Mucosa of gallbladder (tissue), 1 donor: ENCODE results near the gene MSANTD4. TPM values are rescaled to one million over a fixed set of nuclear protein-coding genes. Genes with fewer than 3 reads are reported as not detected.
"Not testable (repeated sequence)": the region's sequence is repeated elsewhere in the genome, so short reads cannot be mapped to it uniquely, and the experiment has no call there.

Experiments used
- DNase-seq: peaks from one replicate; pipeline ENCODE4 v3.0.0-alpha.2; 2020; ENCODE audit warnings: low spot score
- total RNA-seq: library from RNA; stranded (reverse); gene quantifications from one replicate; pipeline ENCODE4 v1.2.1, GENCODE V29; 2021
- donor health status: DM: no; HTN: no; CAD: no.

MSANTD4 gene
- 14.6 TPM for total RNA-seq

DNA sequence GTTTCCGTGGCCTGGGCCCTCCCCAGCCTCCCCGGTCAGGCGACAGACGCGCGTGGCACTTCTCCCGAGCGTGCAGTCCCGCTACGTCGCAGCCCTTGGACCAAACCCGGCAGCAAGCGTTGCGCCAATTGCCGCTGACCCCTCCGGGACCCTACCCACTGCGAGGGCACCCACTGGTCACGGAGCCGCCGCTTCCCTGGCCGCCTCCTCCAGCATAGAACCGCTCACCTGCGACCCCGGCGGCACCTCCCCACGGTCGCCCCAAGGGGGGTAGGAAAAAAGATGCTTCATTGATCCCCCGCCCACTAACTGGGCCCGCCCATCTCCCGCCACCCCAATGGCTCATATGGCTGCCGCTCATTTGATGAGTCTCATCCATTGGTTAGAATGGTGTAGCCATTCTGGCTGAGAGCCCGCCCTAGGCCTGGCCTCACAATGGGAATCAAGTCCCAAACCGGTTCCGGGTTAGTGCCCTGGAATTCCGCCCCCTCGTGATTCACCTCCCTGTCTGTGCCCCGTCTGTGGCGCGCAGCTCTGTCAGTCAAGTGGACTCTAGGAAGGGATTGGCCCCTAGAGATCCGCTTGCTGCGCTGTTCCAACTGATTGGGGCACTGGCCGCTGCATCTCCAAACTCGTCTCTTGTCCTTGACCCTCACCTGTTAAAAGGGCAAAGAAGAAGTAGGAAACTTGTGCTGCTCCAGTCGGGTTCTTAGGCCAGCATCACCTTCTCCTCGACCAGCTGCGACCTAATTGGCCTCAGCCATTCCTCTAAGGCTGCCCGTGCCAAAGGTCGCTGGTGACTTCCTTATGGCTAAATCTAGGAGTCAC is at the start of gene MSANTD4:
Gene MSANTD4 (minus strand): TSS at position 274 of the 828 bp plus-strand sequence. CDS start 11,323 bp downstream, outside the sequence.
- DNase-seq = peak; percentile 99

DNA sequence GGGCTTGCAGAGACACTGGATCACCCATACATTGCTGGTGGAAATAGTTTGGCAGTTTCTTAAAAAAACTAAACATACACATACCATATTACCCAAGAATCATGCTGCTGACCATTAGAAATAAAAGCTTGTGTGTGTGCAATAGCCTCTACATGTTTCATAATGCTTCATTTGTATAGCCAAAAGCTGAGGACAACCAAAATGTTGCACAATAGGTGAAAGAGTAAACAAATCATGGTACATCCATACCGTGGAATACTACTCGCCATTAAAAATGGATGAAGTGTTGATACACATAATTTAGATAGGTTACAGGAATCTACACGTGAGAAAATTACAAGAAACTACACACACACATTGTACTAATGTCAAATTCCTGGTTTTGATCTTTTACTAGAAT is 48.6 kb upstream of the MSANTD4 start:
- no peak for DNase-seq

DNA sequence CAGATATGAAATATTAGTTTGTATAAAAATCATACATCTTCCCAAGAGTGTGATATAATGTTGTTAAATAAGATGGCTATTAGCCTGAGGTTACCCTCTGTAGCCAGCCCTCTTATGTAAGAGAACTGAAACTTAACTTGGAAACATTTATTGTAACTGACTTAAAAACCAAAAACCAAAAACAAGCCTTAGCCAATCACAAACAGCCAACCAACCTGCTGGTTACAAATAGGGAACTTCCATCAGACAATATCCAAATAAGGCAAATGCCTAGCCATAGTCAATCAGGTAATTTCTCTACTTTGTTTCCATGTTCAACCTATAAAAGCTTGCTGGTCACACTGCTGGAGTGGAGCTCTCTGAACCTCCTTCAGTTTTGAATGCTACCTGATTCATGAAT is 41.0 kb upstream of the MSANTD4 start:
- no peak for DNase-seq

DNA sequence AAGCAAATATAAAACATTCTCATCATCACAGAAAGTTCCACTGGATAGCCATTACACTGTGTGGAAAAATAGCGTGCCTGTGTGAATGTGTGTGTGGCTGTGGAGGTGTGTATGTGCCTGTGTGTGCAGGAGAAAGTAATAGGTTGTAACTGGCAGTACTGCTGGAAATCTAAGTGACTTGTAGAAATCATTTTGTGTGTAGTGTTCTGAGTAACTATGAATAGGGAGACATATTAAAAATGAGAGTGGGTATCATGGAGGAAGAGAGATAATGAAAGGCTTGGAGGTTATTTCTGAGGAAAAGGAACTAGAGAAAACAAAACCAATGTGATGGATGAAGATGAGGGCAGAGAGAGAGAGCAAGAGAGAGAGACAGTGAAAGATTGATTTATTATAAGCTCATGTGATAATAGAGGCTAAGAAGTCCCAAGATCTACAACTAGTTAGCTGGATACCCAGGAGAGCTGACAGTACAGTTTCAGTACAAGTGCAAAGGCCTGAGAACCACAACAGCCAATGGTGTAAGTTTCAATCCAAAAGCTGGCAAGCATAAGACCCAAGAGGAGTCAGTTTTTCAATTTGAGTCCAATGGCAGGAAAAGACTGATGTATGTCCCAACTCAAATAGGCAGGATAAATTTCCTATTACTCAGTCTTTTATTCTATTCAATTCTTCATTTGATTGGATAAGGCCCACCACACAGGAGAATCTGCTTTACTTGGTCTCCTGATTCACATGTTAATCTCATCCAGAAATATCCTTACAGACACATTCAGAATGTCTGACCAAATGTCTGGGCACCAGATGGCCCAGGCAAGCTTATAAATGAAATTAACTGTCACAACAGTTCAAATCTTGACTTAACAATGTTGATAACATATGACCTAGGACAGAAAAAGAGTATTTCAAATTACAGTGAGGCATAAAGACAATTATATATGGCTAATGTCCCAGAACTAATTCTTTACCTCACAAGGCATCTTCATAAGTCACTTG is 40.2 kb upstream of the MSANTD4 start:
- DNase-seq = no peak

DNA sequence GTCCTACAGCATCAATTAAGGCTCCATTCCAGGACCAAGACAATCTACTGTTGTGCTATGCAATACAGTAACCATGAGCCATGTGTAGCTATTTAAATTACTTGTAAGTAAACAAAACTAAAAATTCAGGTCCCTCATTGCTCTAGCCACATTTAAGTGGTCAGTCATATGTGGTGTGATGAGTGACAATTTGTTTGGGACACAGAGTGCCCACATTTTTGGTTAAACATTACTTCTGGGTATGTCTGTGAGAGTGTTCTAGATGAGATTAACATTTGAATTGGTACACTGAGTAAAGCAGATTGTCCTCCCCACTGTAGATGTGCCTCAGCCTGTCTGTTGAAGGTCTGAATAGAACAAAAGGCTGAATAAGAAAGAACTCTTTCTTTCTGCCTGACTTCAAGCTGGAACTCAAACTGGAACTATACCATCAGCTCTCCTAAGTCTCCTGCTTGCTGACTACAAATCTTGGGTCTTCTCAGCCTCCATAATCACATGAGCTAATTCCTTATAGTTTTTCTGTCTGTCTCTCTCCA is 39.3 kb upstream of the MSANTD4 start:
- no peak for DNase-seq

DNA sequence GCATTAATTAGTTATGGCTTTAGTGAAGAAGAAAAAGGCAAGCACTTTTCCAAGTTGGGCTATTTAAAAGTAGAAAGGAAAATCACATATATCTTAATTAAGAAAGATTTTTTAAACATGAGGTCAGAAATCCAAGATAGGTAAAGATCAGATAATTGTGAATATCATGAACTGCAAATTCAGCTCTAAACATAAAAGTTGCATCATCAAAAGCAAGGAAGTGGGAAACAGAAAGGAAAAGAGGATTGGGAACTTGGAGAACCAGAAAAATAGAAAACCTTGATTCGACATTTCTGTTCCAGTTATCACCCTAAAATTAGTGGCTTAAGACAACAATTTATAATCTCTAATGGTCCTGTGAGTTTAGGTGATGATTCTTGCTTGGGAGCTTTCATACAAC is 37.6 kb upstream of the MSANTD4 start:
- DNase-seq = no peak

DNA sequence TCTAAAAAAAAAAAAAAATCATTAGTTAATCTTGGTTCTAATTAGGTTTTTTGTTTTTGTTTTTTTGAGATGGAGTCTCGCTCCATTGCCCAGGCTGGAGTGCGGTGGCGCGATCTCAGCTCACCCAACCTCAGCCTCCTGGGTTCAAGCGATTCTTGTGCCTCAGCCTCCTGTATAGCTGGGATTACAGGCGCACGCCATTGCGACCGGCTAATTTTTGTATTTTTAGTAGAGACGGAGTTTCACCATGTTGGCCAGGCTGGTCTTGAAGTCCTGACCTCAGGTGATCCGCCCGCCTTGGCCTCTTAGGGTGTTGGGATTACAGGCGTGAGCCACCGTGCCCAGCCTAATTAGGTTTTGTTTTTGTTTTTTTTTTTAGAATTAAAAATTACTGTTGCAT is 36.3 kb upstream of the MSANTD4 start:
- DNase-seq = not testable (repeated sequence)

DNA sequence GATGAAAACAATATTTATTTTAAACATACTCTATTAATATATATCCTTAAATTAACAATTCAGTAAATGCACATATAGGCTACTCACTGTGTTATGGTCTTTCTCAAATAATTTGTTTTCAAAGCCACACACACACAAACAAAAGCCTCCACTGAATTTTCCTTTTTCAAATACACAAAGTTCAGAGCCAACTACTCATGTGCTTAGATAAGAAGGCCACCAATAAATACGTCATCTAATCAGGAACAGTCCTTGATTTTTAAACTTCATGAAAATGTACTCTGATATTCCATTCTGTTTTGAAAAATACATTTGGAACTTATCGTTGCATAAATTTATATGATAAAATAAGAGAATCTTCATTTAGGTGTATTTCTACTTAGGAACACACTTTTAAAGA is 29.1 kb upstream of the MSANTD4 start:
- DNase-seq = no peak

DNA sequence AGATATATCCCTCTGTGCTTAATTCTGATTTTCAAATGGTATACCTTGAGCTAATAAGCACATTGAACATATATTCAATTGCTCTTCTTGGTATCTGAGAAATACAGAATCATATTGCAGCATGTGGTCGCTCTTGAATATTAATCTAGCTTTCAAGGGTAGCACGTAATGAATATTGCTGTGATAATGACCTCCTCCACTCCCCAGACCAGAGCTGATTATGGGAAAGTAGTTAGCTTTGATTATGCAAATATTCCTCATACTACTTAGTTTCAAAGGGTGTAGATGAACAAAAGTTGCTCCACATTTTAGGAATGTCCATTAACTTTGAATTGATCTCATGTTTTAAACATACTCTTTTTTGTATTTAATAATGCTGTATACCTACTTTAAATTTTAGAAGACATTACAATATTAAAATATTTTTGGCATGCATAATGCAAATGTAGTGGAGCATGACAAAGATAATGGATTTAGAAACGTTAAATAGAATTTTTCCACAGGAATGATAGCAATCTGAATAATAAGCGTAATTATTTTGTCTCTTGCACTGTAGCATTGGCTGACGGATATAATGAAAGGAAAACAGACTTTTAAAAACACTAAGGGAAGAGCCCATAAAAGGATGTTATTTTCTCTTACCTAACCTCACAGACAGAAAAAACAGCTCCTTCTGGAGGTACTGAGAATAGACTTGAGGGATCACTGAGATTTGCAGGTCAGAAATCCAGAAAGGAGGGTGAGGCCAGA is 27.9 kb upstream of the MSANTD4 start:
- no peak for DNase-seq

DNA sequence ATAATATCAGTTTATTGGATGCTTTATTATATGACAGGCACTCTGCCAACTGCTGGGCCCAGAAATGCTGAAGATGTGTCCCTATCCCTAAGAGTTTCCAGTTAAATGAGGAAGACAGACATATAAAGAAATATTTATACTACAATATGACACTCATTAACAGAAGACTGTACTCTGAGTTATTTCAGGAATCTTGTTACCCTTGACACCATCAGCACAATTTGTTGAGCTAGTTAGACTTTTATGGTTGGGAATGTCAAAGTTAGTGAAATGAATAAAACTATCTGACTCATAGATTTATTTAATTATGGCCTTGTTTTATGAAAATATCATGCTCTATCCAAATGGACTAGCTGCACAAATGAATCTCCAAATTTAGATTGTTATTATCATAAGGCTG is 25.6 kb upstream of the MSANTD4 start:
- DNase-seq = no peak

DNA sequence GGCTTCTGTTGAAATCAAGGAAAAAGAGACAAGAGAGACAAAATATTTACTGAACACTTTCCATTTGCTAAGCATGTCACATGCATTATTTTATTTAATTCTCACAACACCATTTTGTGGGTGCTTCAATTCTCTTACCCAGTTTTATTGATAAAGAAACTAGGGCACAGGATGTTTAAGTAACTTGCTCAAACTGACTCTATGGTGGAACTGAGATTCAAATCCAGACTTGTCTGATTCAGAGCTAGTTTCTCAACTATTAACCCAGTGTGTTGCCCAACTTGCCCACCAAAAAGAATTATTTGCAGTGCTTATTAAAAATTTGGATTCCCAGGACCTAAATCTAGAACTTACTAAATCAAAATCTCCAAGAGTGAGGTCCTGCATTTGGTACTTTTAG is 21.5 kb upstream of the MSANTD4 start:
- DNase-seq = no peak

DNA sequence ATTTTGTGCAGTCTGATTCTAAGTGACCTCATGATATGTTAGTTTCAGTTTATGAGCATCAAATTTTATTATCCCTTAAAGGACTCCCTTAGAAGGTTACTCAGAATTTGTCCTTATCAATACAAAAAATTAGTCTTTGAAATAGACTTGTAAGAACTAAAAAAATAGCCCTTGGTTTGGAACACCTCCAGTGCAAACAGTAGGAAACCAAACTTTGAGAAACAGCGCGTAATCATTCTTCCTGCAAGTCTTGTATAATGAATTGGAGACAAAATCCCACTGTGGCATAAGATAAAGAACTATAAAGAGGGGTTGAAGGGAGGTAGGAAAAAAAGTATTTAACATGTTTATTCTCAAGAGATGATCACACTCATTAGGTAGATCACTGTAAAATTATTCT is 10.8 kb upstream of the MSANTD4 start:
- no peak for DNase-seq

DNA sequence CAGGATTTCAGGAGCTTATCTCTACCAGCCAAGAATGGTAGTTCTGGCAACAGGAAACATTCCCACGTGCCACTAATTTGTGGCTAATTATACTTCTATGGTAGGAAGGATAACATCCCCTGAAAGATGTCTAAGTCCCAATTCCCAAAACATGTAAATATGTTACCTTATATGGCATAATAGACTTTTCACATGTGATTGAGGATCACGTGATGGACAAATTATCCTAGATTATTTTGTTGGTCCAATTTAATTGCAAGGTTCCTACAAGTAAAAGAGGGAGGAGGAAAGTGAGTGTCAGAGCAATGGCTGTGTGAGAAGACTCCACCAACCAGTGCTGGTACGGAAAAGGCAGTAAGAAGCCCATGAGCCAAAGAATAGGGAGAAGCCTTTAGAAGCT is 9.9 kb upstream of the MSANTD4 start:
- DNase-seq = no peak

DNA sequence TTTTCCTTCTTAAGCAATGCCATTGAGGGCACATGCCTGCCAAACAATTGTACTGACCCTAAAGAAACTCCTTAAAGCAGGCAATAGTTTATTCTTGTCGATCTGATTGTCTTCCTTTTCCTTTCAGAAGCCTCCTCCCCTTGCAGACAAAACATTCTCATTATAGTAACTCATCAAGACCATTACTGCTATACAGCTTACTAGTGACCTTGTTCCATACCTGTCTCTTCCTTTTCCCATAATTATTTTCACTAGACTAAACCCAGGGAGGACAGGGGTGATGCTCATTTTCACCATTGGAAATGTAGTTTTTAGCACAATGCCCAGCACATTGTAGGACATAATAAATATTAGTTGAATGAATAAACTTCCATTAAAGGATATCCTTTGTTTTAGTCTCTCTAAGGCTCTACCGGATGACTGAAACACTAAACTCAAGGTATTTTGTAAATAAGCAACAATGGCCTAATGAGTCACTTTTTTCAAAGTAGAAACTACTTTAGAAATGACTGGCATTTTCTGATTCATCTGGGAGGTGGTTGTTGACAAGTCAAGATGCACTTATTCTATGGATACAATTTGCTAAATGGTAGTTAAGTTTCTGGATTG is 9.3 kb upstream of the MSANTD4 start:
- no peak for DNase-seq

DNA sequence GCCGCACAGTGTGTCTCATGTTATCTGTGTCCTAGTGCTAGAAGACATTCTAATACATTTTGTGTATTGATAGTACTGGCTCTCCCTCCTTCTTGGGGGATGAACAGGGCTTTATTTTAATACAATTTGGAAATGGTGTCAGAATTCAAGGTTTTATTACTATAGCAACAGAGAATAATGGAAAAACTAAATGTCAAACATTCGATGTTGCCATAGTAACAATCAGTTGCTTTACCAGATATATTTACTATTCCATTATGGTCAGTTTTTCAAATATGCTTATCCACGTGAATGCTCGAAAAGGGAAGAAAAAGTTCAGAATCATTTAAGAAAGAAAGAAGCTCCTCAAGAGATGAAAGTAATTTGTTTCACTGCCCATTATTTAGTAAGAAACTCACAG is 8.6 kb upstream of the MSANTD4 start:
- no peak for DNase-seq

DNA sequence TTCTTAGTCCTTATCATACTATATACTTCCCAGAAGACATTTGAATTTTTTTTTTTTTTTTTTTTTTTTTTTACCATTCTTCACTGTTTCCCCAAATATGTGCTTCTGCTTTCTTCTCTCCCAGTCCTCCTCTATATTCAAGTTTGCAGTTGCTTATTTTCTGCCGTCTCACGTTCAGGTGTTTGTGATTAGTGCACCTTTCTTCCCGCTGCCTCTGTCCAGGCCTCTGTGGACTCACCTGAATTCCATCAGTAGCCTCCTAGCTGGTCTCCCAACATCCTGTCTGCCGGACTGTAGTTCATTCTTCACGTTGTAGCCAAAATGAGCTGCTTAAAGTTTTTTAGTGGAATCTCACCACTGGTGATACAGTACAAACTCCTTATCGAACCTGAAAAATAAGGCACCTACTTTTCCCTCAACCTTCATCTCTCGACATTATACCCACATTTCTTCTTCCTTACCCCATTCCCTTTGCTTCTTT is 795 bp upstream of the MSANTD4 start:
- no peak for DNase-seq

DNA sequence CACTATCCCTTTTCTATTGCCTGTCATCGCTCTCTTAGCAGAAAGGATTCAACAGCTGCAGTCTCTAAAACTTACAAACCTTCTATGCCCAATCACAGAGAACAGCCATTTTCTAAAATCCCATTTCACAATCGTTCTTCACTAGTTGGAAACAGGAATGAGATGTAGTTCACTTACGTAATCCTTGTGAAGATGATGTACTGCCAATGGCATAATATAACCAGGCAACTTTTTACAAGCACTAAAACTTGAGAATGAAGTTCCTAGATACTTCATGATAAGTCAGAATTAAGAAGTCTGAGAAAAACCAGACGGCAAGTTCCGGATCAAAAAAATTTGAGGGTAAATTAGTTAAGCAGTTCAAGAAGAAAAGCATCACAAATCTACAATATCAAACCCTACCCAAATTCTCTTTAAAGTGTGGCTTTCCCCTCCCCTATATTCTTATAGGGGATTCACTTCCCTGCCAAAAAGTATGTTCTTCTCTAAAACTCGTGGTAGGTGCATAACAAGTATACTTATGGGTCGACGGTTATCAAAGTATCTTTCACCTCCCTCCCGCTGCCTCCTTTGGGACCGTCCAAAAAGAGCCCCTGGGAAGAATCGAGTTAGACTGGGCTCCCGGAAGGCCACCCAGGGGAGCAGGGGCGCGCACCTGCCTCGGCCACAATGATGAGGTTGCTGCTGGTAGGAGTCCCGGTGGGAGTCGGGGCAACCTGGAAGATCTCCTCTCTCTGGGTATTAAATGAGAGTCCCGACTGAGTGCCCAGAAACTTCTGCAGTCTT is 666 bp downstream of the MSANTD4 start:
- DNase-seq = no peak

DNA sequence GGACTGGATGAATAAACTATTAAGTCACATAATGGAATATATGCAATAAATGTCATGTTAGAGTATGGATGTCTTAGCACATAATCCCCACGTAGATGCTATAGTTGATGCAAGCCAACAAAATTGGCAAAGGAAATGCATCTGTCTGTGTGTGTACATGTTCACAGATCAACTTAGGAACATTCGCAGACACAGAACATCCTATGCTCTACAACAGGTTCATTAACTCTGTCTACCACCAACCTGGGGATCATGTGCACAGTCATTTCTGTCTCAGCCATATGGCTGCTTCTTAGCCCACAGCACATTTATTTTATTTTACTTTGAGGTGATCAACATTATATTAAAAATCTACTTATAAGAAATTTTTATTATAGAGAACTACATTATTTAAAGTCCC is 4.9 kb downstream of the MSANTD4 start:
- no peak for DNase-seq

DNA sequence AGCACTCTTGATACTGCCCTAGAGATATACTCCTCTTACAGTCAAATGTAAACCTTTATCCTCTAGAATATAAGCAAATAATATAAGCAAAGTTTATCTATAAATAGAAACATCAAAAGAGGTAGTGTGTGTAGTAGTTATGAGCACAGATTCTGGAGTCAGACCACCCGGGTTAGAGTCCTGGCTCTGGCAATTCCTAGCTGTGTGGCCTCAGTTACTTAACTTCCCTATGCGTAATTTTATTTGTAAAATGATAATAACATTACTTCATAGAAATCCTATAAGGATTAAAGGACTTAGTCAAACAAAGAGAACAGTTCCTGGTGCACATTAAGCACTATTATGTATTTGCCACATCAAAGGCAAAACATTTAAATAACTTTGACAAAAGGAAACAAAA is 7.0 kb downstream of the MSANTD4 start:
- no peak for DNase-seq

DNA sequence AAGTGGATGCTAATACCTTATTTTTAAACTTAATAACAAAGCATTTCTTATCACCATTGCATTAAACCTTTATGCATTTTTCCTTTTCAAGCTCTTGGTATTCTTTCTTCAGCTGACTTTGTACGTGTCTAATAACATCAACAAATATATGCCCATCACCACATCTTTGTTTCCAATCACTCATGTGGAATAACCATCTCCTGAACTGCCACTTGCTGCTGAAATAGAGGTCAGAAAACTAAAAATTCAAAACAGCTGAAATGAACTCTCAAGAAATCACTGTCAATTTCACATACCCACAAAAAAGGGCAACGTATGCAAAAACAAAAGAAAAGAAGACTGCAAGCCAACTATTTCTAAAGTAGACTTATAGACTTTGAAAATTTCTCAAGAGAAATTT is 7.4 kb downstream of the MSANTD4 start:
- DNase-seq = no peak
